ENCODE measurements around the gene DPY19L3. TPM values are rescaled to one million over a fixed set of nuclear protein-coding genes. Genes with fewer than 3 reads are reported as not detected.

DPY19L3 gene
- total and polyA plus RNA-seq, 2 of the 4 experiments (the other 2 are of a cell fraction) = 29.6 to 36.5 TPM

DNA sequence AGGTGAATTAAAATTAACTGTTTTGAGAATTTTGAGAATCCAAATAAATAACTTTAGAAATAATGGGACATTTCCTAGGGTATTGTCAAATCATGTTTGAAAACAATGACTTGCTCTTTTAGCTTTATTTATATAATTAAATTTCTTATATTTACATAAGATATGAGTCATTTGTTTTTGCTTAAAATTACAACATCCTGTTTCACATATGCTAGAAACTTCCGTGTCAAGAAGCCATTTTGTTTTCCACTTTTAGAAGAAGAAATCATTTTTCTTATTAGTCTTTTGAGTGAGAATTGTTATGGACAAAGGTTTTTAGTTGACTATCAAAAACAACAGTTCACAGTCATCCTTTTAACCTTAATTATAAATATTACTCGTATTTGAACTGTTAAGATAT lies 48.2 kb downstream of the DPY19L3 start:
- H2BK15ac ChIP-seq (ENCODE audit: low read depth, low read length) = no peak overlapping the region
- ChIA-PET CTCF (no interaction called here), POLR2A (ENCODE audit: unreplicated experiment) (no interaction called here)
- peak overlapping the region in 1 of 2 experiments; percentile 31; a peak in 1 of 4 replicates for H4K8ac ChIP-seq (ENCODE audit: low read depth in 2 of 2, low read length in 2 of 2)
- DNase-seq (peak; percentile 54), ATAC-seq (ENCODE audit: low read depth) (no peak)
- H2BK5ac ChIP-seq (ENCODE audit: low read depth, low read length, poor library complexity, severe bottlenecking) = no peak overlapping the region
- no peak overlapping the region for H4K5ac ChIP-seq (ENCODE audit: low read depth, low read length)
- peaks cover 1% of the 10 kb centered on the region; the same call in 1 of the 2 replicates for H3K4me1 ChIP-seq (ENCODE audit: control insufficient read depth, insufficient read depth, low read length)
- peaks cover 4% of the 10 kb centered on the region; the same call in 1 of the 2 replicates for H3K9me1 ChIP-seq (ENCODE audit: insufficient read depth, low read length)
- H3K56ac ChIP-seq (ENCODE audit: extremely low read depth, insufficient read depth, low read length) = no peak overlapping the region
- peaks cover 21% of the 10 kb centered on the region for H3K36me3 ChIP-seq (ENCODE audit: control insufficient read depth, insufficient read depth, low read length)
- no peak overlapping the region for H3K4me2 ChIP-seq (ENCODE audit: low read depth, low read length)
- H2AFZ ChIP-seq (replicated peaks; ENCODE audit: low read length, poor library complexity) = no peak overlapping the region
- H2BK120ac ChIP-seq (ENCODE audit: low read depth, low read length) = no peak overlapping the region
- H3K27ac ChIP-seq (ENCODE audit: insufficient read depth, low read length) = no peak overlapping the region
- no peak overlapping the region for H3K4me3 ChIP-seq (ENCODE audit: insufficient read depth, low read depth, low read length)
- WGBS, 2 experiments (ENCODE audit: extremely low coverage in 2 of 2, insufficient read length in 1 of 2) = no CpG with 5 or more reads among the region's 2 CpGs
- H2AK5ac ChIP-seq (ENCODE audit: low read depth, low read length) = no peak overlapping the region
- no peak overlapping the region for H3K18ac ChIP-seq (ENCODE audit: low read depth, low read length)
- no peaks in the 10 kb centered on the region for H3K27me3 ChIP-seq (ENCODE audit: control insufficient read depth, insufficient read depth, low read length)
- no peak overlapping the region for H4K91ac ChIP-seq (ENCODE audit: insufficient read depth, low read depth, low read length)
- no peak overlapping the region for H3K4ac ChIP-seq (ENCODE audit: low read depth, low read length)
- H4K20me1 ChIP-seq (ENCODE audit: insufficient read depth, low read length) = no peaks in the 10 kb centered on the region
- dilution Hi-C loops (cut with HindIII; ENCODE audit: low sequenced_read_pairs, unreplicated experiment) (no loop called here), intact Hi-C loops (cut with micrococcal nuclease) (loop anchor here (10.0 kb wide), 2 partner anchors 109 to 131 kb away; partner anchors contain the start of genes PDCD5 and ZNF507), in situ Hi-C loops (cut with MboI; ENCODE audit: low sequenced_read_pairs) (no loop called here)
- no peak overlapping the region for H3K23ac ChIP-seq (ENCODE audit: low read depth, low read length)
- H3K79me1 ChIP-seq (ENCODE audit: low read depth in 1 of 2, low read length in 2 of 2) = no peaks in the 10 kb centered on the region
- BruUV-seq (replicated peaks) = no TSS peak
- no peak overlapping the region for H3K14ac ChIP-seq (replicated peaks; ENCODE audit: low read depth, low read length)
- H3K9ac ChIP-seq (ENCODE audit: low read depth, low read length) = no peak overlapping the region
- peak; percentile 77 for TF ChIP-seq NFE2L2 (IDR thresholded peaks at IDR 0.05; ENCODE audit: low read depth, low read length)
- TF ChIP-seq, protein P1, sequence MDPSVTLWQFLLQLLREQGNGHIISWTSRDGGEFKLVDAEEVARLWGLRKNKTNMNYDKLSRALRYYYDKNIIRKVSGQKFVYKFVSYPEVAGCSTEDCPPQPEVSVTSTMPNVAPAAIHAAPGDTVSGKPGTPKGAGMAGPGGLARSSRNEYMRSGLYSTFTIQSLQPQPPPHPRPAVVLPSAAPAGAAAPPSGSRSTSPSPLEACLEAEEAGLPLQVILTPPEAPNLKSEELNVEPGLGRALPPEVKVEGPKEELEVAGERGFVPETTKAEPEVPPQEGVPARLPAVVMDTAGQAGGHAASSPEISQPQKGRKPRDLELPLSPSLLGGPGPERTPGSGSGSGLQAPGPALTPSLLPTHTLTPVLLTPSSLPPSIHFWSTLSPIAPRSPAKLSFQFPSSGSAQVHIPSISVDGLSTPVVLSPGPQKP (IDR thresholded peaks at IDR 0.05; ENCODE audit: borderline replicate concordance, low read depth, low read length) = no peak
- no peak overlapping the region for H2AK9ac ChIP-seq (replicated peaks; ENCODE audit: low read depth, low read length, poor library complexity)
- H2BK20ac ChIP-seq (ENCODE audit: low read depth, low read length) = no peak overlapping the region
- H3K9me3 ChIP-seq (ENCODE audit: control insufficient read depth, insufficient read depth, low read length) = no peaks in the 10 kb centered on the region

All from IMR-90 (cell line).